ENCODE data around the gene UBE2G2. TPM values are rescaled to one million over a fixed set of nuclear protein-coding genes. Genes with fewer than 3 reads are reported as not detected.

UBE2G2 gene
- total and polyA plus RNA-seq, 2 experiments from 2014 or later, result 39.1 to 64.4 TPM

DNA sequence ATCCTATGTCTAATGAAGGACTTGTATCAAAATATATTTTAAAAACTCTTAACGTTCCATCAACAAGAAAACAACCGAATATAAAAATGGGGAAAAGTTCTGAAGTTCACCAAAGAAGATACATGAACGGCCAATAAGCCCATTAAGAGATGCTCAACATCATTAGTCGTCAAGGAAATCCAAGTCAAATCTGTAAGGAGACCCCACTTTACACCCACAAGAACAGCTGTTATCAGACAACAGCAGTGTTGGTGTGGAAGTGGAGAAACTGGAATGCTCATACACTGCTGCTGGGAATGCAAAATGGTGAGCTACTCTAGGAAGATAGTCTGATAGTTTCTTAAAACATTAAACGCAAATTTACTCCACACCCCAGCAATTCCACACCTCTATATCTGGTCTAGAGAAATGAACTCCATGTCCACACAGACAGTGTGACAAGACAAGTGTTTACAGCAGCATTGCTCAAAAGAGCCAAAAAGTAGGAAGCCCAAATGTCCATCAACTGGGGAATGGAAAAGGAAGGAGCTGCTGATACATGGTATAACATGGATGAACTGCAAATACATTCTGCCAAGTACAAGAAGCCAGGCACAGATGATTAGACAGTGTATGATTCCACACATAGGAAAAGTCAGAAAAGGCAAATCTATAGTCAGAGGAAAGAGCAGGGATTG is 18.5 kb downstream of the UBE2G2 start:
- 88 to 94% methylated on average over 5 of the region's 5 CpGs for WGBS, 2 experiments (ENCODE audit: low coverage in 1 of 2, low lambda C conversion rate in 2 of 2, missing lambda C conversion rate in 2 of 2)
- in situ Hi-C loops (cut with MboI), result no loop called here
- no peak overlapping the region for H3K27ac ChIP-seq
- no peaks in the 10 kb centered on the region for H3K9me2 ChIP-seq (ENCODE audit: insufficient read depth)
- TF ChIP-seq EZH2 (IDR thresholded peaks at IDR 0.05; ENCODE audit: insufficient read depth, poor library complexity, severe bottlenecking) (no peak), EZH2phosphoT487 (IDR thresholded peaks at IDR 0.05; ENCODE audit: insufficient read depth, low read depth) (no peak)
- H3K27me3 ChIP-seq (replicated peaks; ENCODE audit: insufficient read depth), result no peaks in the 10 kb centered on the region
- H3K4me2 ChIP-seq (ENCODE audit: unreplicated experiment), result no peak overlapping the region
- DNase-seq, result no peak
- H2AFZ ChIP-seq, result no peak overlapping the region
- H3K9me3 ChIP-seq (ENCODE audit: low read depth), result no peaks in the 10 kb centered on the region
- no peaks in the 10 kb centered on the region for H3F3A ChIP-seq (ENCODE audit: insufficient read depth)
- H3K9ac ChIP-seq, result no peak overlapping the region
- no peak overlapping the region for H3K4me3 ChIP-seq
- no peaks in the 10 kb centered on the region; the same call in 1 of the 2 replicates for H4K20me1 ChIP-seq (ENCODE audit: insufficient read depth)
- H3K4me1 ChIP-seq (ENCODE audit: insufficient read depth), result no peaks in the 10 kb centered on the region
- peaks cover 98% of the 10 kb centered on the region for H3K79me2 ChIP-seq (ENCODE audit: insufficient read depth)
- H3K36me3 ChIP-seq (ENCODE audit: low read depth), result no peaks in the 10 kb centered on the region

DNA sequence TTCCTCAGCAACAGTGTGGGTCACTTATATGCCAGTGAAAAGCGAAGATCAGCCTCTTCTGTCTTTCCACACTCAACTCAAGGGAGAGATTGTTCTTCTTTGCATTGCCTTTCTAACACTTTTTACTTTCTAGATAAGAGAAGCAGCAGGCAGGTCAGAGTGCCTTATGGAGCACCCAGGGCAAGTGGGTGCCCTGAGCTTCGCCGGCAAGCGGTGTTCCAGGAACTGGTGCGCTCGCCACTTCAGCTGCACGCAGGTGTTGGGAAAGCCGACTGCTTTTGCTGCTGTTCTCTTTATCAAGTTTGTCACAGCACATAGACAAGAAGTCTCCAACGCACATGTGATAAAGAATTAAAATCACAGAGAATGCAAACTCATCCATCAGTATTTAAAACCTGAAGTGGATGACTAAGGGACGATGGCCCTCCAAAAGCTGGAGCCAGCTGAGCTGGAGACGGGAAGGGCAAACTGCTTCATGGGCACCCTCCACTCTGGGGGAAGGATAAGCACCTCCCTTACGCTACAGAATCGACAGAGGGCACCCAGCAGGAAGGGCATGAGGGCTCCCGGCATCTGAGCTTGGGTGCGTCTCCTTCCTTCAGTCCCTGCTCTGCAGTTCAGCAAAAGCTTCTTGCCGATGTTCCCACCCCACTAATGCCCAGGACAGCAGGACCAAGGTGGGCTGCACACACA is 20.7 kb downstream of the UBE2G2 start:
- Histone ChIP-seq H3F3A (ENCODE audit: insufficient read depth) (no peaks in the 10 kb centered on the region), H4K20me1 (ENCODE audit: insufficient read depth) (peaks cover 5% of the 10 kb centered on the region; the same call in 1 of the 2 replicates), H3K27ac (no peak overlapping the region), H3K4me3 (no peak overlapping the region), H3K79me2 (ENCODE audit: insufficient read depth) (peaks cover 96% of the 10 kb centered on the region), H3K4me2 (ENCODE audit: unreplicated experiment) (no peak overlapping the region), H3K36me3 (ENCODE audit: low read depth) (peaks cover 14% of the 10 kb centered on the region), H3K9me3 (ENCODE audit: low read depth) (no peaks in the 10 kb centered on the region), H3K9me2 (ENCODE audit: insufficient read depth) (no peaks in the 10 kb centered on the region), H3K4me1 (ENCODE audit: insufficient read depth) (no peaks in the 10 kb centered on the region), H2AFZ (no peak overlapping the region), H3K27me3 (replicated peaks; ENCODE audit: insufficient read depth) (no peaks in the 10 kb centered on the region), H3K9ac (no peak overlapping the region)
- no peak for TF ChIP-seq EZH2phosphoT487 (IDR thresholded peaks at IDR 0.05; ENCODE audit: insufficient read depth, low read depth)
- 92 to 93% methylated on average over 16 of the region's 16 CpGs for WGBS, 2 experiments (ENCODE audit: low coverage in 1 of 2, low lambda C conversion rate in 2 of 2, missing lambda C conversion rate in 2 of 2)
- in situ Hi-C loops (cut with MboI), result no loop called here
- DNase-seq, result no peak

DNA sequence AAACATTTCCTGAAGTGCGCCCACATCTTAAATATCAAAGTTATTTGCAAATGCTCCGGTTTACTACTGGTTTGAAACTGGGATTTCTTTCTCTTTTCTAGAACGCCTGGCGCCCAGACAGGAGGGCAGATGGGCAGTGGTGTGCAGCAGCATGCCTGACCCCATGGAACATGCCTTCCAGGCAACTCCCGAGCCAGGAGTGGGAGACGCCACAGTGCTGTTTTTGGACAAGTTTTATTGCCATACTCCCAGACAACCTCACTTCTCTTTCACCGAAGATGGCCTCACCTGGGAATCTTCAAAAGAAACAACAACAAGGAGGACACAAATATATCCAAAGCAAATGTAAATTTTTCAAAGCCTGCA is 21.5 kb downstream of the UBE2G2 start:
- H3K4me1 ChIP-seq (ENCODE audit: insufficient read depth), result no peaks in the 10 kb centered on the region
- H4K20me1 ChIP-seq (ENCODE audit: insufficient read depth), result peaks cover 5% of the 10 kb centered on the region; the same call in 1 of the 2 replicates
- no peaks in the 10 kb centered on the region for H3F3A ChIP-seq (ENCODE audit: insufficient read depth)
- H3K27ac ChIP-seq, result no peak overlapping the region
- H2AFZ ChIP-seq, result no peak overlapping the region
- no peak overlapping the region for H3K4me3 ChIP-seq
- H3K4me2 ChIP-seq (ENCODE audit: unreplicated experiment), result no peak overlapping the region
- no peaks in the 10 kb centered on the region for H3K9me2 ChIP-seq (ENCODE audit: insufficient read depth)
- no peaks in the 10 kb centered on the region for H3K27me3 ChIP-seq (replicated peaks; ENCODE audit: insufficient read depth)
- in situ Hi-C loops (cut with MboI), result no loop called here
- peaks cover 96% of the 10 kb centered on the region for H3K79me2 ChIP-seq (ENCODE audit: insufficient read depth)
- no peak for TF ChIP-seq EZH2phosphoT487 (IDR thresholded peaks at IDR 0.05; ENCODE audit: insufficient read depth, low read depth)
- peaks cover 15% of the 10 kb centered on the region for H3K36me3 ChIP-seq (ENCODE audit: low read depth)
- H3K9ac ChIP-seq, result no peak overlapping the region
- WGBS, 2 experiments (ENCODE audit: low coverage in 1 of 2, low lambda C conversion rate in 2 of 2, missing lambda C conversion rate in 2 of 2), result 89 to 91% methylated on average over 7 of the region's 7 CpGs
- DNase-seq, result no peak
- no peaks in the 10 kb centered on the region for H3K9me3 ChIP-seq (ENCODE audit: low read depth)

DNA sequence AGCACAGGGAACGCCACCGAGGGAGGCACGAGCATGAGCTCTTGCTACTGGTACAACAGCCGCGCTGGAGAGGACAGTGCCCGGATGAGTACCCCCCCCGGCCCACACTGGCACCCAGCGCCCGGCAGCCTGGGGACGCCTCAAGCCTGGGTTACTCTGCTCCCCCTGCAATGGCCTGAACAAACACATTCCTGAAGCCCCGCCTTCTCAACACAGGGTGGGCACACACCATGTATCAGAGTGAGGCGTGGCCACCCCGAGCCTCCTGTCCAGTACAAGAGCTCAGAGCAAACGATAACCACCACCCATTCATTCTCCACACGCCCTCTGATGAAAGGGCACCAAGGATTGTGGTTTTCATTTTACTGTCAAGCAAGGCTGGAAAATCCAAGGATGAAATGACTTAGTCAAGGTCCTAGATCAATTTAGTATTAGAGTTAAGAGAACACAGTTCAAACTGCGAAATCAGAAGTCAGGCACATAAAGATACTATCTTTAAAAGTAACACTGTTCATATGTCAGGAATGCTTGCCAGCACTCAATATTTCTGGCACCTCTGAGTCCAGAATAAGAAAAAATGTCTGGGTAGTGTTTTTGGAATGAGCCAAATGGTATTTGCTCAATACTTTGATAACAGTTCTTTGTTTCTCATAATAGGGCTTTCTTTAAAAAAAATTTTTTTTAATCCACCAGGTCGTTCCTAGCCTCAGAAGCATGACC is 22.0 kb downstream of the UBE2G2 start:
- peaks cover 16% of the 10 kb centered on the region for H3K36me3 ChIP-seq (ENCODE audit: low read depth)
- H3K27me3 ChIP-seq (replicated peaks; ENCODE audit: insufficient read depth), result no peaks in the 10 kb centered on the region
- no peak overlapping the region for H3K27ac ChIP-seq
- no peak overlapping the region for H3K4me2 ChIP-seq (ENCODE audit: unreplicated experiment)
- H2AFZ ChIP-seq, result no peak overlapping the region
- no peaks in the 10 kb centered on the region for H3K4me1 ChIP-seq (ENCODE audit: insufficient read depth)
- no peak overlapping the region for H3K4me3 ChIP-seq
- no peaks in the 10 kb centered on the region for H3K9me2 ChIP-seq (ENCODE audit: insufficient read depth)
- no peaks in the 10 kb centered on the region for H3K9me3 ChIP-seq (ENCODE audit: low read depth)
- WGBS, 2 experiments (ENCODE audit: low coverage in 1 of 2, low lambda C conversion rate in 2 of 2, missing lambda C conversion rate in 2 of 2), result 82 to 91% methylated on average over 6 to 17 of the region's 17 CpGs
- no peak for DNase-seq
- H3K79me2 ChIP-seq (ENCODE audit: insufficient read depth), result peaks cover 96% of the 10 kb centered on the region
- peaks cover 5% of the 10 kb centered on the region; the same call in 1 of the 2 replicates for H4K20me1 ChIP-seq (ENCODE audit: insufficient read depth)
- H3F3A ChIP-seq (ENCODE audit: insufficient read depth), result no peaks in the 10 kb centered on the region
- no peak for TF ChIP-seq EZH2phosphoT487 (IDR thresholded peaks at IDR 0.05; ENCODE audit: insufficient read depth, low read depth)
- no peak for TF ChIP-seq EZH2 (IDR thresholded peaks at IDR 0.05; ENCODE audit: insufficient read depth, poor library complexity, severe bottlenecking)
- in situ Hi-C loops (cut with MboI), result no loop called here
- no peak overlapping the region for H3K9ac ChIP-seq
